H1 (cell line): Measurements from ENCODE around the gene RAPGEF1. TPM values are rescaled to one million over a fixed set of nuclear protein-coding genes. Genes with fewer than 3 reads are reported as not detected.

Experiments
- CREB1 ChIP-seq: IDR thresholded peaks from 2 replicates; pipeline ENCODE4 v1.6.1; 2012; ENCODE audit warnings: inconsistent platforms
- polyA plus RNA-seq, 7 experiments: library from polyadenylated mRNA; depleted of rRNA in 3 of 7; stranded (reverse) in 5 of 7; unstranded in 2 of 7; fragments of >200 nt in 5 of 7; fragments of 200-250 nt in 2 of 7; gene quantifications; 1 replicate in 5 of 7; 2 replicates in 1 of 7; 4 replicates in 1 of 7; pipeline versions ENCODE4 v1.2.1 to v1.2.3, GENCODE V29; 2011 to 2013; ENCODE audit warnings: missing spikeins in 2 of 7, mixed read lengths in 2 of 7
- total RNA-seq: library from RNA; stranded (reverse); fragmentation: NEBNext Ultra II Directional; extraction: Animal tissue kit (Norgen Biotek cat#: 25700); gene quantifications from 2 replicates; pipeline ENCODE4 v1.2.1, GENCODE V29; 2021

RAPGEF1 gene
- total and polyA plus RNA-seq, 2 of the 8 experiments (the other 6 are each of a cell fraction or from before 2014, with no cell fraction given): 29.7 to 78.9 TPM

DNA sequence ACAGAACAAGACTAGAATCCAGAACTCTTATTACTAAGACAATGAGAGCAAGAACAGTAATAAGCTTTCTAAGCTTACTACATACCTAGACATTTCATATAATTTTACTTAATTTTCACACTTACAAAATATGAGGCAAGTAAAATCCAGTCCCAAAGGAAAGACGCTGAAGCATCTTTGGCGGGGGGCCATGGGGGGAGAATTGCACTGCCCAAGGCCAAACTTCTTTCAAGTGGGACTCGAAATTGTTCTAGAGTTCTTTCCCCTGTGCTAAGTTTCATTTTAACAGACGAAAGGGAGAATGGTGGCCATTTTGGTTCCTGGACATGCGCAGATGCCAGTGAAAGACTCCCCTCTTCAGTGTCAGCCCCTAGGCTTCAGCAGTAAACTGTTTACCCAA, 122.3 kb downstream of the RAPGEF1 start (continued):
- TF ChIP-seq CREB1: no peak
- TF ChIP-seq, all 59 proteins: peak for 0
